CD14-positive monocyte (primary cell): ENCODE measurements around the gene MTSS2. TPM values are rescaled to one million over a fixed set of nuclear protein-coding genes. Genes with fewer than 3 reads are reported as not detected.

Experiments
- DNase-seq, 3 donors: peaks; one replicate each; pipeline ENCODE4 v3.0.0-alpha.2; 2011 to 2022
- H2AFZ ChIP-seq: 2 replicates; pipeline ENCODE4 v1.6.0; 2012; ENCODE audit warnings: mild to moderate bottlenecking, low read depth, low read length, inconsistent platforms; ENCODE audit not compliant: insufficient read depth, poor library complexity, severe bottlenecking
- H3K27ac ChIP-seq, 2 donors: 1 replicate in 1 of 2; 2 replicates in 1 of 2; pipeline ENCODE4 v1.5.1; 2012 to 2013; ENCODE audit warnings: low read length in 2 of 2, control low read depth in 1 of 2, inconsistent platforms in 1 of 2, low read depth in 1 of 2, mild to moderate bottlenecking in 1 of 2
- H3K27me3 ChIP-seq, 2 donors: one replicate each; pipeline versions ENCODE4 v1.6.0 to v1.6.1; 2011 to 2013; ENCODE audit warnings: low read length in 2 of 2; ENCODE audit not compliant: control insufficient read depth in 2 of 2, insufficient read depth in 2 of 2
- H3K36me3 ChIP-seq, 2 donors: replicated peaks in 1 of 2; 1 replicate in 1 of 2; 2 replicates in 1 of 2; pipeline versions ENCODE4 v1.5.1 to v1.6.1; 2012 to 2013; ENCODE audit warnings: low read length in 2 of 2, control low read depth in 1 of 2, inconsistent platforms in 1 of 2, mild to moderate bottlenecking in 1 of 2; ENCODE audit not compliant: insufficient read depth in 2 of 2, control insufficient read depth in 1 of 2
- H3K4me1 ChIP-seq, 2 donors: 1 replicate in 1 of 2; 2 replicates in 1 of 2; pipeline versions ENCODE4 v1.5.1 to v1.6.1; 2012 to 2013; ENCODE audit warnings: low read length in 2 of 2, control low read depth in 1 of 2, inconsistent platforms in 1 of 2, mild to moderate bottlenecking in 1 of 2, moderate library complexity in 1 of 2; ENCODE audit not compliant: insufficient read depth in 2 of 2, control insufficient read depth in 1 of 2
- H3K4me2 ChIP-seq: replicated peaks from 2 replicates; pipeline ENCODE3; 2012; ENCODE audit warnings: low read length, moderate library complexity, mild to moderate bottlenecking; ENCODE audit not compliant: poor library complexity, severe bottlenecking; ENCODE audit errors: extremely low read depth
- H3K4me3 ChIP-seq, 3 experiments: fragments of 200-600 bp in 1 of 3; sonication (generic) in 1 of 3; replicated peaks in 1 of 3; 1 replicate in 2 of 3; 2 replicates in 1 of 3; pipeline ENCODE4 v1.5.1; 2011 to 2013; ENCODE audit warnings: low read length in 3 of 3, mild to moderate bottlenecking in 3 of 3, control low read depth in 2 of 3, low read depth in 2 of 3, inconsistent platforms in 1 of 3, moderate library complexity in 1 of 3
- H3K79me2 ChIP-seq: 2 replicates; pipeline ENCODE4 v1.6.0; 2012; ENCODE audit warnings: mild to moderate bottlenecking, control low read depth, inconsistent platforms, low read length, moderate library complexity; ENCODE audit not compliant: insufficient read depth
- H3K9ac ChIP-seq: 2 replicates; pipeline ENCODE4 v1.6.0; 2017; ENCODE audit warnings: low read length, mild to moderate bottlenecking; ENCODE audit not compliant: insufficient read depth, poor library complexity, severe bottlenecking
- H3K9me3 ChIP-seq, 2 donors: replicated peaks in 1 of 2; 1 replicate in 1 of 2; 2 replicates in 1 of 2; pipeline versions ENCODE4 v1.5.1 to v1.6.1; 2012 to 2013; ENCODE audit warnings: low read length in 2 of 2, control low read depth in 1 of 2; ENCODE audit not compliant: control insufficient read depth in 1 of 2, insufficient read depth in 1 of 2
- H4K20me1 ChIP-seq: 2 replicates; pipeline ENCODE4 v1.6.0; 2012; ENCODE audit warnings: mild to moderate bottlenecking, low read length, control low read depth, moderate library complexity; ENCODE audit not compliant: insufficient read depth
- H3K27ac Mint-ChIP-seq, 7 donors: one replicate each; pipeline ENCODE4 v1.8.0; 2020; ENCODE audit warnings: mild to moderate bottlenecking in 7 of 7, mixed read lengths in 7 of 7, moderate library complexity in 6 of 7, inconsistent platforms in 2 of 7
- H3K27me3 Mint-ChIP-seq, 3 donors: one replicate each; pipeline ENCODE4 v1.8.0; 2021 to 2022; ENCODE audit warnings: low read depth in 3 of 3, mild to moderate bottlenecking in 3 of 3, mixed read lengths in 3 of 3, moderate library complexity in 3 of 3, inconsistent platforms in 1 of 3
- H3K36me3 Mint-ChIP-seq, 2 donors: one replicate each; pipeline ENCODE4 v1.8.0; 2020; ENCODE audit warnings: mixed read lengths in 2 of 2, inconsistent platforms in 1 of 2, mild to moderate bottlenecking in 1 of 2
- H3K4me1 Mint-ChIP-seq: one replicate; pipeline ENCODE4 v1.8.0; 2020; ENCODE audit warnings: mild to moderate bottlenecking, mixed read lengths
- H3K4me3 Mint-ChIP-seq, 2 donors: one replicate each; pipeline ENCODE4 v1.8.0; 2020; ENCODE audit warnings: mild to moderate bottlenecking in 2 of 2, mixed read lengths in 2 of 2, moderate library complexity in 1 of 2
- H3K9me3 Mint-ChIP-seq, 7 donors: one replicate each; pipeline ENCODE4 v1.8.0; 2020 to 2022; ENCODE audit warnings: mixed read lengths in 7 of 7, mild to moderate bottlenecking in 6 of 7, moderate library complexity in 6 of 7, inconsistent platforms in 2 of 7
- WGBS: methylation state at CpG from one replicate; pipeline ENCODE4 v1.1.5; 2013; ENCODE audit warnings: missing lambda C conversion rate; ENCODE audit not compliant: insufficient coverage; 5-methylcytosine and 5-hydroxymethylcytosine counted together
- intact Hi-C, 2 donors: fragments of 100-400 bp; cut with micrococcal nuclease; formaldehyde crosslinking; loops; one replicate each; pipeline versions ENCODE4 v1.15.0 to v1.15.1; 2023
- polyA plus RNA-seq, 3 donors: library from polyadenylated mRNA; depleted of rRNA in 1 of 3; unstranded in 2 of 3; stranded (reverse) in 1 of 3; fragments of 300-500 nt in 2 of 3; fragments of >200 nt in 1 of 3; fragmentation: Illumina TruSeq in 2 of 3; gene quantifications; 1 replicate in 2 of 3; 2 replicates in 1 of 3; pipeline ENCODE4 v1.2.3, GENCODE V29; 2012 to 2021
- TF ChIP-seq, protein P1 (sequence below): fragments of 200-600 bp; IDR thresholded peaks from one replicate; pipeline ENCODE4 v1.8.0; 2022; ENCODE audit warnings: antibody characterized with exemption, mild to moderate bottlenecking

The MTSS2 gene
- polyA plus RNA-seq, 3 donors: 1.5 TPM; not detected in 2

DNA sequence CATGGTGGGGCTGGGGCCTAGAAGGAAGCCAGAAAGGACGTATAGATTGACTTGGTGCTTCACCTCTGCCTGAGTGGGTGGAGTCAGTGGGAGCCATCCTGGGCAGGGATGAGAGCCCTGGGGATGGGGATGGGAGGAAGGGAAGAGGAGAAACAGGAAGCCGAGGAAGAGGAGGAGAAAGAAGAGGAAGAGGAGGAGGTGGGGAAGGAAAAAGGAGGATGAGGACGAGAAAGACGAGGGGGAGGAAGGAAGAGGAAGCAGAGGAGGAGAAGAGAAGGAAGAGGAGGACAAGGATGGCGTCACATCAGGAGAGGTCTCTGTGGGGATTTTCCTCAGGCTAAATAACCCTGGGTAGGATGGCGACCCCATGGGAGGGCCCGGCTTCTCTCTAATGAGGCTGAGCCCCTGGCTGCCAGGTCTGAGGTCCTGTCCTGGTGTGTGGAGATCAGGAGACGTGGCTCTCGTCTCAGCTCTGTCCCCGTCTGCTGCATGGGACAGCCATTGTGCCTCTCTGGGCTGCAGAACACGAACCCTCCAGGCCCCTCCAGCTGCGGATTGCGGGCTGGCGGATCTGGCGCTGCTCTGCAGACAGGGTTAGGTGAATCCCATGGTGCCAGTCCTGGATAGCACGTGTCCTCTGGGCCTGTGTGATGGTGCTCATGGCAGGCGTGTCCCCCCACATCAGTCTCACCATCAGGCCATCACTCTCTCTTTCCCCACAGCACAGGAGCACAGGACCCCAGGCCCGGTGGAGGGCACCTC, 35.5 kb upstream of the MTSS2 start:
- H3K27me3 ChIP-seq: no peaks in the 10 kb centered on the region
- H3K36me3 ChIP-seq: peaks cover 58 to 87% of the 10 kb centered on the region in 2 donors
- Mint-ChIP-seq H3K27me3 (no peaks in the 10 kb centered on the region), H3K4me1 (peaks cover 1% of the 10 kb centered on the region), H3K4me3 (no peak overlapping the region), H3K36me3 (peaks cover 74 to 96% of the 10 kb centered on the region in 2 donors), H3K27ac (peak overlapping the region in 4 of 7 donors; percentile 9 to 82 (median 46)), H3K9me3 (peaks cover 0 to 6% (median 1%) of the 10 kb centered on the region in 7 donors)
- no peak for DNase-seq
- 79% methylated on average over 15 of the region's 18 CpGs for WGBS
- H4K20me1 ChIP-seq: peaks cover 6% of the 10 kb centered on the region
- H3K79me2 ChIP-seq: no peaks in the 10 kb centered on the region
- H3K4me1 ChIP-seq: no peaks in the 10 kb centered on the region
- H3K9me3 ChIP-seq: no peaks in the 10 kb centered on the region
- no peak overlapping the region for H3K27ac ChIP-seq
- H3K4me3 ChIP-seq: no peak overlapping the region
- no peak overlapping the region for H3K4me2 ChIP-seq
- TF ChIP-seq, protein P1, sequence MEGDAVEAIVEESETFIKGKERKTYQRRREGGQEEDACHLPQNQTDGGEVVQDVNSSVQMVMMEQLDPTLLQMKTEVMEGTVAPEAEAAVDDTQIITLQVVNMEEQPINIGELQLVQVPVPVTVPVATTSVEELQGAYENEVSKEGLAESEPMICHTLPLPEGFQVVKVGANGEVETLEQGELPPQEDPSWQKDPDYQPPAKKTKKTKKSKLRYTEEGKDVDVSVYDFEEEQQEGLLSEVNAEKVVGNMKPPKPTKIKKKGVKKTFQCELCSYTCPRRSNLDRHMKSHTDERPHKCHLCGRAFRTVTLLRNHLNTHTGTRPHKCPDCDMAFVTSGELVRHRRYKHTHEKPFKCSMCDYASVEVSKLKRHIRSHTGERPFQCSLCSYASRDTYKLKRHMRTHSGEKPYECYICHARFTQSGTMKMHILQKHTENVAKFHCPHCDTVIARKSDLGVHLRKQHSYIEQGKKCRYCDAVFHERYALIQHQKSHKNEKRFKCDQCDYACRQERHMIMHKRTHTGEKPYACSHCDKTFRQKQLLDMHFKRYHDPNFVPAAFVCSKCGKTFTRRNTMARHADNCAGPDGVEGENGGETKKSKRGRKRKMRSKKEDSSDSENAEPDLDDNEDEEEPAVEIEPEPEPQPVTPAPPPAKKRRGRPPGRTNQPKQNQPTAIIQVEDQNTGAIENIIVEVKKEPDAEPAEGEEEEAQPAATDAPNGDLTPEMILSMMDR: no peak
- intact Hi-C loops: no loop called here
- H3K9ac ChIP-seq: no peak overlapping the region
- no peak overlapping the region for H2AFZ ChIP-seq

DNA sequence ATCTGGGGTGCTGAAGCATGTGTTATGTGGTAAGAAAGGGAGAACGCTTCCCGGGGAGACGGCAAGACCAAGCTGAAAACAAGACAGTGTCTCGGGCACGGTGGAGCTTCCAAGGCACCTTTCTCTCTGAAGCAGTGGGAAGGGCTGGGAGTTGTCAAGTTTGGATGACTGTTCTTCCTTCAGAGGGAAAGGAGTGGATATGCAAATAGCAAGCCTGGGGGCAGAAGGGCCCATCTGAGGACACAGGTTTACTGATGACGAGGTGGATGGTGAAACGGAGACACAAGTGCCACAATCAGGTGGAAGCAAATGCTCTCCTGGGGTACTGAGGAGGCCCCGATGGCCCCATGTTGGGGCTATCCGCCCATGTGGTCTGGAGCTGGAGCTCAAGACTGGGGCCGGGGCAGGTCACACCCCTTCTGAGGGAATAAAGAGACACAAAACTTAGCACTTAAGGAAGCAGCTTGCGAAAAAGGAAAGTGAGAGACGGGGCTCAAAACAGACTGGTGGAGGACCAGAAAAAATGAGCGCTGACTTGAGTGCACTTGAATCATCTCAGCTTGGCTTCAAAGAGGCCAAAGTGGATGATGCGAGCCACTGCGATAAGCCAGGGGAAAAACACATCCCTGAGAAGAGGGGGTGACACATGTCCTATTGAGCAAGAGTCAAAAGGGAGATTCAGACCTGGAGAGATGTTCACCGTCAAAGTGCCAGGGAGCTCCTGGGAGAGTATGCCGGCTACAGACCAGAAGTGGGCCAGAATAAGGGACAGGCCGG, 34.8 kb upstream of the MTSS2 start:
- WGBS: 95% methylated on average over 18 of the region's 18 CpGs
- H4K20me1 ChIP-seq: peaks cover 6% of the 10 kb centered on the region
- H3K27ac ChIP-seq: no peak overlapping the region
- H3K27me3 ChIP-seq: no peaks in the 10 kb centered on the region
- DNase-seq: no peak
- no peak overlapping the region for H3K4me3 ChIP-seq
- no peaks in the 10 kb centered on the region for H3K4me1 ChIP-seq
- H2AFZ ChIP-seq: no peak overlapping the region
- TF ChIP-seq, protein P1: no peak
- Mint-ChIP-seq H3K9me3 (peaks cover 0 to 6% (median 1%) of the 10 kb centered on the region in 7 donors), H3K4me1 (no peaks in the 10 kb centered on the region), H3K27ac (peak overlapping the region in 4 of 7 donors; percentile 9 to 82 (median 54)), H3K4me3 (no peak overlapping the region), H3K36me3 (peaks cover 71 to 93% of the 10 kb centered on the region in 2 donors), H3K27me3 (no peaks in the 10 kb centered on the region)
- H3K9ac ChIP-seq: no peak overlapping the region
- intact Hi-C loops: no loop called here
- no peak overlapping the region for H3K4me2 ChIP-seq
- H3K79me2 ChIP-seq: no peaks in the 10 kb centered on the region
- no peaks in the 10 kb centered on the region for H3K9me3 ChIP-seq
- H3K36me3 ChIP-seq: peaks cover 55 to 87% of the 10 kb centered on the region in 2 donors
